Measurements from ENCODE around the gene AADAT.

The AADAT gene

DNA sequence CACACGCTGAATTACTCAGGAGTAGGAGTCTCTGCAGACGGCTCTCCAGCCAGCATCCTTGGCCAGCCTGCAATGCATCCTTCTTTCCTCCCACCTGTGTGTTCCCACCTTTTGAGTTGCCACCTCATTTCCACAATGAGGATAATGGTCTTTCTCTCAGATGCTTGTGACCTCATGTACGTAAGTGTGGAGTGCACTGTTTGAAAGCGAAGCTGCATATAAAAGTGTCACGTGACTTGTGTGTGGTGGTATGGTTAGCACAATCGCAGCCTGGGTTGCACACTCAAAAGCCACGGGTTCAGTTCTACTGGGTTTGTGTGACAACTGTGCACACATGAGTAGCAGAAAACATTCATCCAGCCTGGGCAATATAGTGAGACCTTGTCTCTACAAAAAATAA, 51.5 kb downstream of the AADAT start:
- H3K4ac ChIP-seq (ENCODE audit: low read depth, low read length): no peak overlapping the region
- no peak overlapping the region for H3K4me2 ChIP-seq (ENCODE audit: low read length)
- no peak overlapping the region for H4K8ac ChIP-seq (ENCODE audit: low read depth, low read length)
- no peaks in the 10 kb centered on the region for H3K79me2 ChIP-seq (ENCODE audit: control insufficient read depth, insufficient read depth, low read length, poor library complexity)
- no peak overlapping the region for H3K9ac ChIP-seq (ENCODE audit: low read length)
- no peak overlapping the region for H2AK5ac ChIP-seq (ENCODE audit: low read length)
- DNase-seq: no peak
- no peaks in the 10 kb centered on the region for H3K79me1 ChIP-seq (ENCODE audit: low read length)
- no peak overlapping the region for H4K12ac ChIP-seq (ENCODE audit: low read depth, low read length)
- WGBS (ENCODE audit: extremely low coverage, insufficient coverage, insufficient read length): no CpG with 5 or more reads among the region's 7 CpGs
- H3K9me3 ChIP-seq (ENCODE audit: insufficient read depth, low read depth, low read length): peaks cover 3% of the 10 kb centered on the region
- no peak overlapping the region for H2BK120ac ChIP-seq (ENCODE audit: insufficient read depth, low read length, poor library complexity)
- no peak overlapping the region for H2AFZ ChIP-seq (ENCODE audit: insufficient read depth, low read length, poor library complexity)
- H3K18ac ChIP-seq (ENCODE audit: low read length): no peak overlapping the region
- no peak overlapping the region for H3K4me3 ChIP-seq (ENCODE audit: low read depth, low read length)
- no peak overlapping the region for H3K27ac ChIP-seq (ENCODE audit: low read depth, low read length)
- no peak overlapping the region for H4K91ac ChIP-seq (ENCODE audit: low read depth, low read length)
- H3K23ac ChIP-seq (ENCODE audit: low read length): no peak overlapping the region
- no peaks in the 10 kb centered on the region for H3K4me1 ChIP-seq (ENCODE audit: control insufficient read depth in 1 of 2, insufficient read depth in 2 of 2, low read length in 2 of 2)
- no peak overlapping the region for H2BK5ac ChIP-seq (ENCODE audit: low read depth, low read length, poor library complexity)
- no peak overlapping the region for H3K14ac ChIP-seq (ENCODE audit: low read length)
- no peaks in the 10 kb centered on the region for H3K36me3 ChIP-seq (ENCODE audit: control insufficient read depth in 1 of 2, insufficient read depth in 2 of 2, low read length in 2 of 2)
- no peaks in the 10 kb centered on the region for H3K27me3 ChIP-seq (ENCODE audit: insufficient read depth, low read length)
- no peak overlapping the region for H2BK12ac ChIP-seq (ENCODE audit: low read length)

GRCh38 chr4:170037481-170037880, 52.3 kb downstream of the AADAT start:
- H2AFZ ChIP-seq (ENCODE audit: insufficient read depth, low read length, poor library complexity): no peak overlapping the region
- no peak overlapping the region for H4K8ac ChIP-seq (ENCODE audit: low read depth, low read length)
- H3K4me2 ChIP-seq (ENCODE audit: low read length): no peak overlapping the region
- H3K18ac ChIP-seq (ENCODE audit: low read length): no peak overlapping the region
- H3K9ac ChIP-seq (ENCODE audit: low read length): no peak overlapping the region
- no peaks in the 10 kb centered on the region for H3K27me3 ChIP-seq (ENCODE audit: insufficient read depth, low read length)
- no peak overlapping the region for H3K14ac ChIP-seq (ENCODE audit: low read length)
- DNase-seq: no peak
- WGBS (ENCODE audit: extremely low coverage, insufficient coverage, insufficient read length): no CpG with 5 or more reads among the region's 1 CpG
- no peak overlapping the region for H3K27ac ChIP-seq (ENCODE audit: low read depth, low read length)
- no peak overlapping the region for H2BK5ac ChIP-seq (ENCODE audit: low read depth, low read length, poor library complexity)
- no peak overlapping the region for H2BK12ac ChIP-seq (ENCODE audit: low read length)
- no peaks in the 10 kb centered on the region for H3K4me1 ChIP-seq (ENCODE audit: control insufficient read depth in 1 of 2, insufficient read depth in 2 of 2, low read length in 2 of 2)
- H2BK120ac ChIP-seq (ENCODE audit: insufficient read depth, low read length, poor library complexity): no peak overlapping the region
- H4K91ac ChIP-seq (ENCODE audit: low read depth, low read length): no peak overlapping the region
- no peaks in the 10 kb centered on the region for H3K36me3 ChIP-seq (ENCODE audit: control insufficient read depth in 1 of 2, insufficient read depth in 2 of 2, low read length in 2 of 2)
- H3K79me2 ChIP-seq (ENCODE audit: control insufficient read depth, insufficient read depth, low read length, poor library complexity): no peaks in the 10 kb centered on the region
- no peak overlapping the region for H4K12ac ChIP-seq (ENCODE audit: low read depth, low read length)
- peaks cover 3% of the 10 kb centered on the region for H3K9me3 ChIP-seq (ENCODE audit: insufficient read depth, low read depth, low read length)
- H3K23ac ChIP-seq (ENCODE audit: low read length): no peak overlapping the region
- H3K4me3 ChIP-seq (ENCODE audit: low read depth, low read length): no peak overlapping the region
- H2AK5ac ChIP-seq (ENCODE audit: low read length): no peak overlapping the region
- no peak overlapping the region for H3K4ac ChIP-seq (ENCODE audit: low read depth, low read length)
- no peaks in the 10 kb centered on the region for H3K79me1 ChIP-seq (ENCODE audit: low read length)

DNA sequence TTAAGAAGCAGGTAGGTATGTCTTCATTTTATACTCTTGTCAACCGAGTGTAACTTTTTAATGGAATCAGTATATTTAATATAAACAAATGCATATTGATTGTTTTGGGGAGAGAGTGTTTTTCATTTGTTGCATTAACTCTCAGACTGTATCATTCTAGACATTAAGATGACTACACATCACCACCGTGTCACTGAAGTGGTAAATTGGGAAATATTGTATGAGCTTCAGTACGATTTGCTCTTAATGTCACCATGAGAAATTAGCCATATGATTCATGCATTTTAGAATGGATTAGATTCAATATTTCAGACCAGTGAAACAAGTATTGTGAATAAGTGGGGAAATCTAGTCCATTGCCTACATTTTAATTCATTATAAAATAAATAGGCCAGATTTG, 53.9 kb downstream of the AADAT start:
- Histone ChIP-seq H3K79me1 (ENCODE audit: low read length) (no peaks in the 10 kb centered on the region), H3K4me1 (ENCODE audit: control insufficient read depth in 1 of 2, insufficient read depth in 2 of 2, low read length in 2 of 2) (no peaks in the 10 kb centered on the region), H3K36me3 (ENCODE audit: control insufficient read depth in 1 of 2, insufficient read depth in 2 of 2, low read length in 2 of 2) (no peaks in the 10 kb centered on the region), H3K23ac (ENCODE audit: low read length) (no peak overlapping the region), H2BK5ac (ENCODE audit: low read depth, low read length, poor library complexity) (no peak overlapping the region), H3K9ac (ENCODE audit: low read length) (no peak overlapping the region), H2BK12ac (ENCODE audit: low read length) (no peak overlapping the region), H2BK120ac (ENCODE audit: insufficient read depth, low read length, poor library complexity) (no peak overlapping the region), H4K91ac (ENCODE audit: low read depth, low read length) (no peak overlapping the region), H4K8ac (ENCODE audit: low read depth, low read length) (no peak overlapping the region), H3K4me3 (ENCODE audit: low read depth, low read length) (no peak overlapping the region), H2AFZ (ENCODE audit: insufficient read depth, low read length, poor library complexity) (no peak overlapping the region), H3K27ac (ENCODE audit: low read depth, low read length) (no peak overlapping the region), H3K18ac (ENCODE audit: low read length) (no peak overlapping the region), H3K4me2 (ENCODE audit: low read length) (no peak overlapping the region), H3K4ac (ENCODE audit: low read depth, low read length) (no peak overlapping the region), H3K9me3 (ENCODE audit: insufficient read depth, low read depth, low read length) (peaks cover 3% of the 10 kb centered on the region), H3K14ac (ENCODE audit: low read length) (no peak overlapping the region), H2AK5ac (ENCODE audit: low read length) (no peak overlapping the region), H3K27me3 (ENCODE audit: insufficient read depth, low read length) (no peaks in the 10 kb centered on the region), H4K12ac (ENCODE audit: low read depth, low read length) (no peak overlapping the region), H3K79me2 (ENCODE audit: control insufficient read depth, insufficient read depth, low read length, poor library complexity) (no peaks in the 10 kb centered on the region)
- DNase-seq: no peak
- WGBS (ENCODE audit: extremely low coverage, insufficient coverage, insufficient read length): no CpG with 5 or more reads among the region's 3 CpGs

GRCh38 chr4:170035231-170035630, 54.5 kb downstream of the AADAT start:
- Histone ChIP-seq H2AFZ (ENCODE audit: insufficient read depth, low read length, poor library complexity) (no peak overlapping the region), H3K27me3 (ENCODE audit: insufficient read depth, low read length) (no peaks in the 10 kb centered on the region), H3K79me1 (ENCODE audit: low read length) (no peaks in the 10 kb centered on the region), H3K4me3 (ENCODE audit: low read depth, low read length) (no peak overlapping the region), H3K9me3 (ENCODE audit: insufficient read depth, low read depth, low read length) (peaks cover 1% of the 10 kb centered on the region), H2BK120ac (ENCODE audit: insufficient read depth, low read length, poor library complexity) (no peak overlapping the region), H4K91ac (ENCODE audit: low read depth, low read length) (no peak overlapping the region), H3K79me2 (ENCODE audit: control insufficient read depth, insufficient read depth, low read length, poor library complexity) (no peaks in the 10 kb centered on the region), H3K18ac (ENCODE audit: low read length) (no peak overlapping the region), H3K4me1 (ENCODE audit: control insufficient read depth in 1 of 2, insufficient read depth in 2 of 2, low read length in 2 of 2) (no peaks in the 10 kb centered on the region), H3K4me2 (ENCODE audit: low read length) (no peak overlapping the region), H2AK5ac (ENCODE audit: low read length) (no peak overlapping the region), H3K27ac (ENCODE audit: low read depth, low read length) (no peak overlapping the region), H3K14ac (ENCODE audit: low read length) (no peak overlapping the region), H3K23ac (ENCODE audit: low read length) (no peak overlapping the region), H2BK12ac (ENCODE audit: low read length) (no peak overlapping the region), H3K9ac (ENCODE audit: low read length) (no peak overlapping the region), H3K36me3 (ENCODE audit: control insufficient read depth in 1 of 2, insufficient read depth in 2 of 2, low read length in 2 of 2) (no peaks in the 10 kb centered on the region), H4K8ac (ENCODE audit: low read depth, low read length) (no peak overlapping the region), H3K4ac (ENCODE audit: low read depth, low read length) (no peak overlapping the region), H2BK5ac (ENCODE audit: low read depth, low read length, poor library complexity) (no peak overlapping the region), H4K12ac (ENCODE audit: low read depth, low read length) (no peak overlapping the region)
- no CpG with 5 or more reads among the region's 1 CpG for WGBS (ENCODE audit: extremely low coverage, insufficient coverage, insufficient read length)
- DNase-seq: no peak

Data from trophoblast cell (in vitro differentiated cells and primary cell).